Measurements from ENCODE around the gene GOSR1. TPM values are rescaled to one million over a fixed set of nuclear protein-coding genes. Genes with fewer than 3 reads are reported as not detected.

GOSR1 gene
- total RNA-seq, 1 experiment from 2014 or later, result 43.7 TPM

- BruUV-seq (replicated peaks), result no TSS peak
- intact Hi-C loops (cut with micrococcal nuclease; ENCODE audit: unreplicated experiment), result loop anchor here (1.0 to 10.0 kb wide), 3 partner anchors 137 to 363 kb away; partner anchors contain the start of gene NSRP1
- CTCF ChIA-PET, result interaction anchor here (0.6 to 2.1 kb wide), 3 partner anchors 12 to 137 kb away, joined by 3 to 10 read pairs (median 7); no protein-coding TSS in a partner anchor
- Histone ChIP-seq H3K79me2 (ENCODE audit: low read depth) (peaks cover 22% of the 10 kb centered on the region), H3K27ac (peak overlapping the region; percentile 45; the same call in 1 of the 2 replicates), H3K4me1 (replicated peaks; ENCODE audit: insufficient read depth) (peaks cover 11% of the 10 kb centered on the region), H4K20me1 (ENCODE audit: insufficient read depth) (peaks cover 4% of the 10 kb centered on the region; the same call in 1 of the 2 replicates), H3K4me2 (peak overlapping the region; percentile 95), H3K36me3 (ENCODE audit: low read depth) (peaks cover 21% of the 10 kb centered on the region; the same call in 1 of the 2 replicates), H3K27me3 (ENCODE audit: insufficient read depth, low read depth) (no peaks in the 10 kb centered on the region), H3K9me3 (ENCODE audit: insufficient read depth, low read depth) (no peaks in the 10 kb centered on the region), H2AFZ (peak overlapping the region; percentile 97), H3K4me3 (peak overlapping the region; percentile 98), H3F3A (ENCODE audit: insufficient read depth, low read depth) (peaks cover 12% of the 10 kb centered on the region; the same call in 1 of the 2 replicates), H3K9me2 (ENCODE audit: insufficient read depth) (no peaks in the 10 kb centered on the region)
- TF ChIP-seq EZH2 (IDR thresholded peaks at IDR 0.05; ENCODE audit: low read depth) (no peak), CTCF (conservative IDR thresholded peaks at IDR 0.05) (no peak)
- POLR2A ChIA-PET (ENCODE audit: unreplicated experiment), result interaction anchor here (0.6 to 0.9 kb wide), 2 partner anchors 182 to 347 kb away, joined by 4 to 5 read pairs; partner anchors contain the start of gene CRLF3
- no peak for DNase-seq
Measured at GRCh38 chr17:30477774-30478115, 537 bp downstream of the GOSR1 start.

GRCh38 chr17:30482555-30482954 lies 5.3 kb downstream of the GOSR1 start:
- Histone ChIP-seq H3F3A (ENCODE audit: insufficient read depth, low read depth) (peaks cover 15% of the 10 kb centered on the region; the same call in 1 of the 2 replicates), H3K27me3 (ENCODE audit: insufficient read depth, low read depth) (no peaks in the 10 kb centered on the region), H3K9me2 (ENCODE audit: insufficient read depth) (no peaks in the 10 kb centered on the region), H3K9me3 (ENCODE audit: insufficient read depth, low read depth) (no peaks in the 10 kb centered on the region), H3K27ac (no peak overlapping the region), H3K36me3 (ENCODE audit: low read depth) (peaks cover 58% of the 10 kb centered on the region), H4K20me1 (ENCODE audit: insufficient read depth) (peaks cover 4% of the 10 kb centered on the region; the same call in 1 of the 2 replicates), H3K79me2 (ENCODE audit: low read depth) (peaks cover 19% of the 10 kb centered on the region), H3K4me3 (no peak overlapping the region), H3K4me1 (replicated peaks; ENCODE audit: insufficient read depth) (peaks cover 5% of the 10 kb centered on the region), H2AFZ (no peak overlapping the region), H3K4me2 (no peak overlapping the region)
- ChIA-PET POLR2A (ENCODE audit: unreplicated experiment) (interaction anchor here (0.5 kb wide), 1 partner anchor 173 kb away, joined by 5 read pairs; no protein-coding TSS in a partner anchor), CTCF (no interaction called here)
- no peak for DNase-seq
- intact Hi-C loops (cut with micrococcal nuclease; ENCODE audit: unreplicated experiment), result no loop called here
- BruUV-seq (replicated peaks), result no TSS peak
- TF ChIP-seq EZH2 (IDR thresholded peaks at IDR 0.05; ENCODE audit: low read depth), result no peak

GRCh38 chr17:30483159-30483558 lies 6.0 kb downstream of the GOSR1 start:
- Histone ChIP-seq H3F3A (ENCODE audit: insufficient read depth, low read depth) (peaks cover 15% of the 10 kb centered on the region; the same call in 1 of the 2 replicates), H3K27ac (no peak overlapping the region), H3K36me3 (ENCODE audit: low read depth) (peaks cover 61% of the 10 kb centered on the region), H4K20me1 (ENCODE audit: insufficient read depth) (peaks cover 4% of the 10 kb centered on the region; the same call in 1 of the 2 replicates), H3K9me3 (ENCODE audit: insufficient read depth, low read depth) (no peaks in the 10 kb centered on the region), H3K4me1 (replicated peaks; ENCODE audit: insufficient read depth) (peaks cover 3% of the 10 kb centered on the region), H3K9me2 (ENCODE audit: insufficient read depth) (no peaks in the 10 kb centered on the region), H3K79me2 (ENCODE audit: low read depth) (peaks cover 12% of the 10 kb centered on the region), H2AFZ (no peak overlapping the region), H3K4me2 (no peak overlapping the region), H3K4me3 (no peak overlapping the region), H3K27me3 (ENCODE audit: insufficient read depth, low read depth) (no peaks in the 10 kb centered on the region)
- intact Hi-C loops (cut with micrococcal nuclease; ENCODE audit: unreplicated experiment), result no loop called here
- CTCF ChIA-PET, result no interaction called here
- no peak for TF ChIP-seq CTCF (conservative IDR thresholded peaks at IDR 0.05)
- no peak for TF ChIP-seq EZH2 (IDR thresholded peaks at IDR 0.05; ENCODE audit: low read depth)
- BruUV-seq (replicated peaks), result no TSS peak
- no peak for DNase-seq
- POLR2A ChIA-PET (ENCODE audit: unreplicated experiment), result no interaction called here
